ENCODE results near the gene BOD1. TPM values are rescaled to one million over a fixed set of nuclear protein-coding genes. Genes with fewer than 3 reads are reported as not detected.

Gene BOD1
- total and polyA plus RNA-seq, 2 donors (not counting 3 experiments of a cell fraction or from before 2014, with no cell fraction given) = 57.6 to 62.4 TPM

DNA sequence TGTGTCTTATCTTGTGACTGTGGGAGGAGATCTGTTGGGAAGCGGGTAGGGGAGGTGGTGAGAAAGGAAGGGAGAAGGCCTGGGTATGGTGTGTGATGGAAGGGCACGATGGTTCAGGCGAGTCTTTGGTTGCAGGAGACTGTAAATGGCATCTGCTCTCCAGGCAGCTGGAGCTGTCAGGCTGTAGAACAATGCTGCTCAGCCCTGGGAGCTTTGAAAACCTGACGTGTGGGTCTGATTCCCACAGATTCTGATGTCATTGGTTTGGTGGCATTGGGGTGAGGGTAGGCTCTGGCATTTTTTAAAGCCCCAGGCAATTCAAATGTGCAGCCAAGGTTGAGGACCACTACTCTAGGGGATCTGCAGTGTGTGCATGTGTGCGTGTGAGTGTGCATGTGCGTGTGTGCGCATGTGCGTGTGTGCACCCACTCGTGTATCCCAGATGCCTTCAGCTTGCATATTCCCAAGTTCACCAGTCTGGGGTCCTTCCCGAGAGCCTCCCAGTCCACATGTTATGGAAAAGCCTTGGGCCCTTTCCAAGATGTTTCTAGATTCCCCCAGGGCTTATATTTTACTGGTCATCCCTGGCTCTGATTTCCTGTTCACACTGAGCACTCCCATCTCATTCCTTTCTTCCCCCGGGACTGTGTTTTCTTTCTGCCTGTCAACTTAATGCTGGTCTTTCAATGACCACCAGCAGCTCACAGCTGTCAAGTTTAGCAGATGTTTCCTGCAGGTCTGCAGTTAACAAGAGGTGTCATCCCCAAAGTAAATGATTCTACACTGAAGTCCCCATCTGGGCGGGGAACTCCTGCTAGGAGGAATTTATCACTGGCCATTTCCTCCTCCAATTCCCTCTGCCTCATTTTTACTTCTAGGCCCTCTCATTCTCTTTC, 34.0 kb downstream of the BOD1 start:
- H3K9me3 ChIP-seq (replicated peaks; ENCODE audit: control insufficient read depth, insufficient read depth, low read length) = no peaks in the 10 kb centered on the region
- H3K27ac ChIP-seq (ENCODE audit: insufficient read depth, low read depth, low read length) = no peak overlapping the region
- H3K79me2 ChIP-seq (ENCODE audit: control insufficient read depth, insufficient read depth, low read length) = no peaks in the 10 kb centered on the region
- no TSS peak for BruUV-seq (replicated peaks)
- no peak overlapping the region for H2AFZ ChIP-seq (ENCODE audit: low read depth, low read length)
- intact Hi-C loops (cut with micrococcal nuclease) = no loop called here
- H3K4me3 ChIP-seq (replicated peaks in 1 of 3; ENCODE audit: insufficient read depth in 1 of 3, low read depth in 1 of 3, low read length in 3 of 3) = no peak overlapping the region
- FAIRE-seq (no peak), DNase-seq (ENCODE audit: low read depth, low spot score) (no peak)
- POLR2A ChIA-PET = no interaction called here
- H3K9me1 ChIP-seq (replicated peaks; ENCODE audit: control insufficient read depth, extremely low read depth, insufficient read depth, low read length) = no peaks in the 10 kb centered on the region
- no peaks in the 10 kb centered on the region for H4K20me1 ChIP-seq (replicated peaks; ENCODE audit: control insufficient read depth, extremely low read depth, insufficient read depth, low read length)
- H3K9ac ChIP-seq (replicated peaks; ENCODE audit: extremely low read depth, insufficient read depth, low read length) = no peak overlapping the region
- peaks cover 2 to 6% of the 10 kb centered on the region in 2 experiments for H3K27me3 ChIP-seq (ENCODE audit: control insufficient read depth in 2 of 2, insufficient read depth in 2 of 2, low read length in 2 of 2)
- TF ChIP-seq, protein P1, sequence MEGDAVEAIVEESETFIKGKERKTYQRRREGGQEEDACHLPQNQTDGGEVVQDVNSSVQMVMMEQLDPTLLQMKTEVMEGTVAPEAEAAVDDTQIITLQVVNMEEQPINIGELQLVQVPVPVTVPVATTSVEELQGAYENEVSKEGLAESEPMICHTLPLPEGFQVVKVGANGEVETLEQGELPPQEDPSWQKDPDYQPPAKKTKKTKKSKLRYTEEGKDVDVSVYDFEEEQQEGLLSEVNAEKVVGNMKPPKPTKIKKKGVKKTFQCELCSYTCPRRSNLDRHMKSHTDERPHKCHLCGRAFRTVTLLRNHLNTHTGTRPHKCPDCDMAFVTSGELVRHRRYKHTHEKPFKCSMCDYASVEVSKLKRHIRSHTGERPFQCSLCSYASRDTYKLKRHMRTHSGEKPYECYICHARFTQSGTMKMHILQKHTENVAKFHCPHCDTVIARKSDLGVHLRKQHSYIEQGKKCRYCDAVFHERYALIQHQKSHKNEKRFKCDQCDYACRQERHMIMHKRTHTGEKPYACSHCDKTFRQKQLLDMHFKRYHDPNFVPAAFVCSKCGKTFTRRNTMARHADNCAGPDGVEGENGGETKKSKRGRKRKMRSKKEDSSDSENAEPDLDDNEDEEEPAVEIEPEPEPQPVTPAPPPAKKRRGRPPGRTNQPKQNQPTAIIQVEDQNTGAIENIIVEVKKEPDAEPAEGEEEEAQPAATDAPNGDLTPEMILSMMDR (IDR thresholded peaks at IDR 0.05; ENCODE audit: extremely low read depth in 1 of 2, insufficient read depth in 1 of 2, low read depth in 1 of 2, low read length in 2 of 2) = no peak
- TF ChIP-seq FOS (IDR thresholded peaks at IDR 0.05; ENCODE audit: borderline replicate concordance, insufficient read depth, low read length) (no peak), GATA2 (IDR thresholded peaks at IDR 0.05; ENCODE audit: insufficient read depth, insufficient read length, low read depth, low read length) (no peak), POLR2AphosphoS5 (IDR thresholded peaks at IDR 0.05; ENCODE audit: insufficient read depth, low read depth, low read length) (no peak), JUN (IDR thresholded peaks at IDR 0.05; ENCODE audit: borderline replicate concordance, insufficient read depth, insufficient read length, low read depth) (no peak), POLR2A (IDR thresholded peaks at IDR 0.05; ENCODE audit: low read depth, low read length) (no peak), EZH2 (IDR thresholded peaks at IDR 0.05; ENCODE audit: borderline replicate concordance, low read depth, low read length, severe bottlenecking) (no peak), MYC (IDR thresholded peaks at IDR 0.05; ENCODE audit: low read depth, low read length) (no peak)
- TF ChIP-seq, protein P2, sequence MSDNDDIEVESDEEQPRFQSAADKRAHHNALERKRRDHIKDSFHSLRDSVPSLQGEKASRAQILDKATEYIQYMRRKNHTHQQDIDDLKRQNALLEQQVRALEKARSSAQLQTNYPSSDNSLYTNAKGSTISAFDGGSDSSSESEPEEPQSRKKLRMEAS (IDR thresholded peaks at IDR 0.05; ENCODE audit: insufficient read depth, insufficient read length) = no peak
- H3K4me2 ChIP-seq (ENCODE audit: insufficient read depth, low read length) = no peak overlapping the region
- CTCF ChIA-PET = interaction anchor here (0.5 to 8.1 kb wide), 47 partner anchors 8 to 1110 kb away, joined by 3 to 140 read pairs (median 5); partner anchors contain the start of gene BOD1
- H3K36me3 ChIP-seq (ENCODE audit: control insufficient read depth in 2 of 2, extremely low read depth in 1 of 2, insufficient read depth in 2 of 2, low read length in 2 of 2) = no peaks in the 10 kb centered on the region
- dilution Hi-C loops (cut with MboI; ENCODE audit: extremely low pct_ligation_motif_present, low sequenced_read_pairs) = no loop called here
- no peaks in the 10 kb centered on the region for H3K4me1 ChIP-seq (ENCODE audit: control insufficient read depth, extremely low read depth, insufficient read depth, low read length)

Data from endothelial cell of umbilical vein (primary cell).